ENCODE data around the gene PCDHA4. TPM values are rescaled to one million over a fixed set of nuclear protein-coding genes. Genes with fewer than 3 reads are reported as not detected.

The PCDHA4 gene
- total RNA-seq: under 1 TPM in 6 of 9 donors, not detected in 3; 0.02 to 0.21 (median 0.13) TPM
- under 1 TPM in 1 of 2 donors, not detected in 1; 0.03 TPM for polyA plus RNA-seq
- long read RNA-seq, donor 1: 0 reads
- long read RNA-seq, donor 2: 0 reads
- long read RNA-seq, donor 3: 0 reads

DNA sequence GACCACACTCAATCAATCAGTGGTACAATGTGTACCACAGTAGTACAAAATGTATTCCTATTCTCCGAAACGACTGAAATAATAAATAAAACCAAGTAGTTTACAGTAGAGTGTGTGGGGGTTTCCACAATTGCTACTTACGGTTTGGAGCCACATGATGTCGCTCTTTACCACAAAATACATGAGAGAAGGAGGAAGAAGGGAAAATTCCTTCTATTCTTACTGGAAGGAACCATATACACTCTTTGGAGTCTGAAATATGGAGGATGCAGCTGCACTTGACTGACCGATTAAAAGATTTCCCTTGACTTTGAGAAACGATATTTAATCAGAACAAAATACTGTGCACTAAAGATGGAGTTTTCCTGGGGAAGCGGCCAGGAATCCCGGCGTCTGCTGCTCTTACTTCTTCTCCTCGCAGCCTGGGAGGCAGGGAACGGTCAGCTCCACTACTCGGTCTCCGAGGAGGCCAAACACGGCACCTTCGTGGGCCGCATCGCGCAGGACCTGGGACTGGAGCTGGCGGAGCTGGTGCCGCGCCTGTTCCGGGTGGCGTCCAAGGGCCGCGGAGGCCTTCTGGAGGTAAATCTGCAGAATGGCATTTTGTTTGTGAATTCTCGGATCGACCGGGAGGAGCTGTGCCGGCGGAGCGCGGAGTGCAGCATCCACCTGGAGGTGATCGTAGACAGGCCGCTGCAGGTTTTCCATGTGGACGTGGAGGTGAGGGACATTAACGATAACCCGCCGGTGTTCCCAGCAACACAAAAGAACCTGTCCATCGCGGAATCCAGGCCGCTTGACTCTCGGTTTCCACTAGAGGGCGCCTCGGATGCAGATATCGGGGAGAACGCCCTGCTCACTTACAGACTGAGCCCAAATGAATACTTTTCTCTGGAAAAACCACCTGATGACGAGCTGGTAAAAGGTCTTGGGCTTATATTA, at the start of gene PCDHA4:
TSS of gene PCDHA4 (plus strand) at position 235 of the 942 bp plus-strand sequence.
- Histone ChIP-seq H3K27me3 (peaks cover 0 to 37% (median 6%) of the 10 kb centered on the region in 9 donors), H3K4me3 (peak within 1 kb of the TSS in 10 of 12 donors; percentile 23 to 56 (median 37)), H3K27ac (no peak within 1 kb of the TSS), H3K36me3 (no peaks in the 10 kb centered on the region), H3K4me1 (no peaks in the 10 kb centered on the region), H3K9me3 (peaks cover 0 to 58% (median 15%) of the 10 kb centered on the region in 12 donors)
- 14 to 18% (median 16%) methylated on average over 25 to 45 of the region's 47 CpGs for WGBS, 4 donors
- DNase-seq: no peak
- no peak for TF ChIP-seq POLR2A (IDR thresholded peaks at IDR 0.05)
- TF ChIP-seq CTCF (IDR thresholded peaks at IDR 0.05): peak in 9 of 12 donors; percentile 14 to 50 (median 33)
- intact Hi-C loops (cut with DNase I): loop anchor here in 3 of 10 donors (5.0 to 10.0 kb wide), 2 partner anchors 235 to 238 kb away; no protein-coding TSS in a partner anchor
- ATAC-seq: peak in 2 of 4 donors; percentile 52

DNA sequence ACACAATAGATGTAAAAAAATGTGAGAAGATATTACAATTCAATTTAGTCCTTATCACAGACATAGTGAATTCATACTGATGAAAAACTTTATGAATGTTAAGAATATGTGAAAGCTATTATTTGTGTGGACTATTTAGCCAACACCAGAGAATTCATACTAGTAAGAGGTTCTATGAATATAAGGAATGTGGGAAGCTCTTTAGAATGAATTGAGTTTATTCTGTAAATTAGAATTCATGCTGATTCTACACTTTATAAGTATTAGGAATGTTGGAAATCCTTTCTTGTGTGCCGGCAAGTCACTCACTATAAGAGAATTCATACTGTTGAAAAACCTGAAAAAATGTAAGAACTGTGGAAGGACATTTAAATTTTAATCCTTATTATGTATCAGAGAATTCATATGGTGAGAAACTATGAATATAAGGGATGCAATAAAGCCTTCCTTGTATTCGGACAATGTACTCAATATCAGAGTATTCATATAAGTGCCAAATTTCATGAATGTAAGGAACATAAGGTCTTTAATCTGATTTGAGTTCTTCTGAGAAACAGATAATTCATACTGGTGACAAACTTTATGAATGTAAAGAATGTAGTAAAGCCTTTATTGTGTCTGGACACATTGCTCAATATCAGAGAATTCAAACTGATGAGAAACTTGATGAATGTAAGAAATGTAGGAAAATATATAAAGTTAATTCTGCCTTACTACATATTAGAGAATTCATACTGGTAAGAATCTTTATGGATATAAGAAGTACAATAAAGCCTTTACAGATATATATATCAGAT, 42.5 kb upstream of the PCDHA4 start:
- peaks cover 5 to 100% (median 91%) of the 10 kb centered on the region in 12 donors for H3K9me3 ChIP-seq
- WGBS, 4 donors: 84 to 92% (median 87%) methylated on average over 2 of the region's 2 CpGs
- no peak overlapping the region for H3K4me3 ChIP-seq
- H3K4me1 ChIP-seq: no peaks in the 10 kb centered on the region
- TF ChIP-seq POLR2A (IDR thresholded peaks at IDR 0.05): no peak
- intact Hi-C loops (cut with DNase I): no loop called here
- no peaks in the 10 kb centered on the region for H3K36me3 ChIP-seq
- no peaks in the 10 kb centered on the region for H3K27me3 ChIP-seq
- H3K27ac ChIP-seq: no peak overlapping the region
- DNase-seq (no peak), ATAC-seq (no peak)

- H3K4me3 ChIP-seq: no peak overlapping the region
- H3K27me3 ChIP-seq: no peaks in the 10 kb centered on the region
- TF ChIP-seq POLR2A (IDR thresholded peaks at IDR 0.05) (no peak), CTCF (IDR thresholded peaks at IDR 0.05) (no peak)
- ATAC-seq (no peak), DNase-seq (no peak)
- H3K4me1 ChIP-seq: no peaks in the 10 kb centered on the region
- intact Hi-C loops (cut with DNase I): no loop called here
- WGBS, 4 donors: 85 to 88% (median 85%) methylated on average over 4 of the region's 4 CpGs
- H3K9me3 ChIP-seq: peaks cover 5 to 100% (median 94%) of the 10 kb centered on the region in 12 donors
- no peaks in the 10 kb centered on the region for H3K36me3 ChIP-seq
- no peak overlapping the region for H3K27ac ChIP-seq
Observed at GRCh38 chr5:140767444-140767843, 39.4 kb upstream of the PCDHA4 start.

DNA sequence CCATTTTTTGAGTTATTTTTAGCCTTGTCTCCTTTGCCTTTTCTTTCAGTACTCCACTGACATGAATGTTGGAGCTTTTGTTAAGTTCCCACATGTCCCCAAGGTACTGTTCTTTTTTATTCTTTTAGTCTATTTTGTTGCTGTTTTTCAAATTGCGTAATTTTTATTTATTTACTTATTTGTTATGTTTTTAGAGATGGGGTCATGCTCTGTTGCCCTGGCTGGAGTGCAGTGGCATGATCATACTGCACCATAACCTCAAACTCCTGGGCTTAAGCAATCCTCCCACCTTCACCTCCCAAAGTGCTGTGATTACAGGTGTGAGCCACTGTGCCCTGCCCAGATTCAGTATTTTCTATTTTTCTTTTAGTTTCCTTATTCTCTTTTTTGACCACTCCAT, 26.4 kb upstream of the PCDHA4 start:
- Histone ChIP-seq H3K4me3 (no peak overlapping the region), H3K36me3 (no peaks in the 10 kb centered on the region), H3K9me3 (peaks cover 0 to 97% (median 67%) of the 10 kb centered on the region in 12 donors), H3K4me1 (no peaks in the 10 kb centered on the region), H3K27me3 (peaks cover 0 to 11% (median 0%) of the 10 kb centered on the region in 9 donors), H3K27ac (no peak overlapping the region)
- ATAC-seq (no peak), DNase-seq (no peak)
- 82 to 96% (median 88%) methylated on average over 1 of the region's 1 CpG for WGBS, 4 donors
- TF ChIP-seq POLR2A (IDR thresholded peaks at IDR 0.05): no peak
- no peak for TF ChIP-seq CTCF (IDR thresholded peaks at IDR 0.05)
- intact Hi-C loops (cut with DNase I): no loop called here
